Thyroid gland (tissue), 4 donors: ENCODE data around the gene GNPDA2. TPM values are rescaled to one million over a fixed set of nuclear protein-coding genes. Genes with fewer than 3 reads are reported as not detected.
A peak's percentile ranks its signal among the peaks of the same experiment; 100 is the strongest.

ENCODE experiments used
- DNase-seq, 2 donors: peaks; one replicate each; pipeline ENCODE4 v3.0.0-alpha.2; 2019
- H3K27ac ChIP-seq, 3 donors: fragments of 200-600 bp; sonication (generic); 1 replicate in 2 of 3; 2 replicates in 1 of 3; pipeline ENCODE4 v1.5.1; 2016 to 2019; ENCODE audit warnings: mild to moderate bottlenecking in 1 of 3, moderate library complexity in 1 of 3
- H3K27me3 ChIP-seq: fragments of 200-600 bp; sonication (generic); one replicate; pipeline ENCODE4 v1.5.1; 2019
- H3K36me3 ChIP-seq, 2 donors: fragments of 200-600 bp; sonication (generic); one replicate each; pipeline ENCODE4 v1.5.1; 2016 to 2019
- H3K4me1 ChIP-seq, 2 donors: fragments of 200-600 bp; sonication (generic); one replicate each; pipeline ENCODE4 v1.5.1; 2017 to 2019
- H3K4me3 ChIP-seq, 3 donors: fragments of 200-600 bp; sonication (generic); replicated peaks in 1 of 3; 1 replicate in 2 of 3; 2 replicates in 1 of 3; pipeline ENCODE4 v1.5.1; 2016; ENCODE audit warnings: mild to moderate bottlenecking in 1 of 3
- H3K9me3 ChIP-seq: fragments of 200-600 bp; sonication (generic); one replicate; pipeline ENCODE4 v1.5.1; 2017
- POLR2A ChIP-seq, 2 donors: fragments of 450-650 bp; IDR thresholded peaks; one replicate each; pipeline ENCODE4 v1.6.1; 2017; ENCODE audit warnings: antibody characterized with exemption in 2 of 2, mild to moderate bottlenecking in 2 of 2, moderate library complexity in 1 of 2
- WGBS, 2 donors: methylation state at CpG; one replicate each; pipeline ENCODE4 v1.1.5; 2017; 5-methylcytosine and 5-hydroxymethylcytosine counted together
- intact Hi-C: fragments of 100-400 bp; cut with DNase I; formaldehyde crosslinking; loops from one replicate; pipeline ENCODE4 v1.15.1; 2023
- total RNA-seq, 4 donors: library from RNA; depleted of rRNA; stranded (reverse); fragments of >200 nt; gene quantifications; one replicate each; pipeline ENCODE4 v1.2.3, GENCODE V29; 2016
- TF ChIP-seq, protein P1 (sequence below), 6 experiments: fragments of 200-600 bp in 3 of 6; fragments of 450-650 bp in 3 of 6; sonication (generic) in 3 of 6; IDR thresholded peaks; one replicate each; pipeline ENCODE4 v1.5.1; 2016 to 2019; ENCODE audit warnings: antibody characterized with exemption in 6 of 6, mild to moderate bottlenecking in 2 of 6, inconsistent platforms in 1 of 6, moderate library complexity in 1 of 6

GNPDA2 gene
- 10 to 100 TPM; 24.3 to 32.4 (median 28.7) TPM for total RNA-seq

DNA sequence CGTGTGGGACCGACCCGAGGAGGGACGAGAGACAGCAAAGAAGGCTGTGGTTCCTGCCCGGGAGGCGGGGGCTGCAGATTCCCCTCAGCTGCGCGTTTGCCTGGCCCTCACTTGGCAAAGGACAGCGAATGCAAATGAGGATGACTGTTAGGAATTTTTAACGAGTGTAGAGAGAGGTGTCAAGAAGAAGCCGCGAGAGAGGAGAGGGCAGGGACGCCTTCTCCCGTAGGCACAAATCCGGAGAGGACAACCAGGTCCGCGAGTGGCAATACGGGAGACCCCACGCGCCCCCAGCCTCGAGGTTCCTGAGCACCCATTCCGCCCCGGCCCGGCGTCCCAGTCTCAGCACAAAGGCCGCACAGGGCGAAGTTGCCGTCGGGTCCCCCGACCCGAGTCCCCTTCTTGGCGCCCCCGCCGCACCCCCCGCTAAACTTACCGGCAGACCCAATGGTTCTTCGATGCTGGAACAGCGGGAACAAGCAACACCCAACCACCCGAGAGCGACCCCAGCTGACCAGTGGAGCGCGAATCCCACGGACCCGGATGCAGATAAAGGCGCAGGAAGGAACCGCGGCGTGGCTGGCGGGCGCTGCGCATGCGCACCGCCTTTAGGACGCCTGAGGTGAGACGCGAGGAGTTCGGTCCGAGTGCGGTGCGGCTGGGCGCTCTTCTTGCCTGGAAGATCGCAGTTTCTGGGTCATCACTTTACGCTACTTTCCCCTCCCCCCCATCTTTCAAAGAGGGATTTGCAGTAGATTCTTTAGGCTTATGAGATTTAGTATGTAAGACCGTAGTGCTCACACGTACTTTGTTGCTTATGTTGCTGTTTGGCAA is at the start of gene GNPDA2:
Gene GNPDA2 (minus strand): TSS at position 519 of the 834 bp plus-strand sequence. CDS start 4,349 bp downstream, outside the sequence.
- WGBS, 2 donors, result 0% methylated on average over 28 to 43 of the region's 65 CpGs
- H3K27ac ChIP-seq, result peak within 1 kb of the TSS; percentile 31 to 80 (median 72)
- peak; percentile 89 for DNase-seq
- H3K9me3 ChIP-seq, result no peaks in the 10 kb centered on the region
- H3K4me3 ChIP-seq, result peak within 1 kb of the TSS; percentile 56 to 97 (median 82)
- peaks cover 4 to 12% of the 10 kb centered on the region in 2 donors for H3K4me1 ChIP-seq
- intact Hi-C loops, result no loop called here
- H3K27me3 ChIP-seq, result no peaks in the 10 kb centered on the region
- TF ChIP-seq, protein P1, sequence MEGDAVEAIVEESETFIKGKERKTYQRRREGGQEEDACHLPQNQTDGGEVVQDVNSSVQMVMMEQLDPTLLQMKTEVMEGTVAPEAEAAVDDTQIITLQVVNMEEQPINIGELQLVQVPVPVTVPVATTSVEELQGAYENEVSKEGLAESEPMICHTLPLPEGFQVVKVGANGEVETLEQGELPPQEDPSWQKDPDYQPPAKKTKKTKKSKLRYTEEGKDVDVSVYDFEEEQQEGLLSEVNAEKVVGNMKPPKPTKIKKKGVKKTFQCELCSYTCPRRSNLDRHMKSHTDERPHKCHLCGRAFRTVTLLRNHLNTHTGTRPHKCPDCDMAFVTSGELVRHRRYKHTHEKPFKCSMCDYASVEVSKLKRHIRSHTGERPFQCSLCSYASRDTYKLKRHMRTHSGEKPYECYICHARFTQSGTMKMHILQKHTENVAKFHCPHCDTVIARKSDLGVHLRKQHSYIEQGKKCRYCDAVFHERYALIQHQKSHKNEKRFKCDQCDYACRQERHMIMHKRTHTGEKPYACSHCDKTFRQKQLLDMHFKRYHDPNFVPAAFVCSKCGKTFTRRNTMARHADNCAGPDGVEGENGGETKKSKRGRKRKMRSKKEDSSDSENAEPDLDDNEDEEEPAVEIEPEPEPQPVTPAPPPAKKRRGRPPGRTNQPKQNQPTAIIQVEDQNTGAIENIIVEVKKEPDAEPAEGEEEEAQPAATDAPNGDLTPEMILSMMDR (IDR thresholded peaks at IDR 0.05), result peak in 1 of 6 experiments; percentile 19
- TF ChIP-seq POLR2A (IDR thresholded peaks at IDR 0.05), result peak in 1 of 2 donors; percentile 73
- no peaks in the 10 kb centered on the region for H3K36me3 ChIP-seq

DNA sequence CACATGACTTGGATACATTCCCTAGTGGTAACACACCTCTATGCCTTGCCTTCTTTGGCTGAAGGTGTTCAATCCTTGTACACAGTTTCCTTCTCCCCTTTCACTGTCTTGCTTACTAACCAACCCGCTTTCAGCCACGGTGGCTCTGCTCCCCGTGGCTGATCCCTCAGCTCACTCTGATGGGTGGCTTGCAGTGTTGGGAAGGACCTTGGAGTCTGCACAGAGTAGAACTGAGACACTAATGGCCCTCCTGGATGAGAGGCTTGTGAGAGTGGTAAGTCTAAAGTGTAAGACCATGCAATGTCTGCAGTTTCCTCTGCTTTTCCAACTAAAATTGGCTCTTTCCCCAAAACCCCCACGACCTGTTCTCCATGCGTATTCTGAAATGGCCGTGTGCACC is 46.0 kb upstream of the GNPDA2 start:
- Histone ChIP-seq H3K4me3 (no peak overlapping the region), H3K9me3 (no peaks in the 10 kb centered on the region), H3K4me1 (no peaks in the 10 kb centered on the region), H3K36me3 (no peaks in the 10 kb centered on the region), H3K27ac (no peak overlapping the region), H3K27me3 (no peaks in the 10 kb centered on the region)
- intact Hi-C loops, result no loop called here
- DNase-seq, result no peak
- TF ChIP-seq, protein P1 (IDR thresholded peaks at IDR 0.05), result no peak
- no peak for TF ChIP-seq POLR2A (IDR thresholded peaks at IDR 0.05)
- 89 to 91% methylated on average over 6 of the region's 6 CpGs for WGBS, 2 donors

DNA sequence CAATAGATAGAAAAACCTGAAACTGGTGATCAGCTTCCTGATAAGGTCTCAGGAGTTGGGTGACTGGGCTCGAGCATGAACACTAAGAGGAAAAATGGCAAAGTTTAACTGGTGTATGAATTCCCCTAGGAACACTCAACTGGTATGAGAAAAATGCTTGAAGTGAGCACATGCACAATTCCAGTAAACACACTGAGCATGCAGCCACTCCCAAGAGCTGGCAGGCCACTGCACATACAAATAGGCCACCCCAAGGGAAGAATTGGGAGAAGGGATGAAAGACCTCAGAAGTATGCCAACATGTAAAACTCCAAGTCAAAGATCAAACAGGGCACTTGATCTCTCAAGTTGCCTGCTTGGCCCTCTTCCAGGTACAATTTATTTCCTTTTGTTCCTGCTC is 45.4 kb upstream of the GNPDA2 start:
- no peak for TF ChIP-seq POLR2A (IDR thresholded peaks at IDR 0.05)
- TF ChIP-seq, protein P1 (IDR thresholded peaks at IDR 0.05), result no peak
- H3K36me3 ChIP-seq, result no peaks in the 10 kb centered on the region
- H3K27me3 ChIP-seq, result no peaks in the 10 kb centered on the region
- WGBS, 2 donors, result 60 to 67% methylated on average over 1 of the region's 1 CpG
- no peak overlapping the region for H3K27ac ChIP-seq
- H3K9me3 ChIP-seq, result no peaks in the 10 kb centered on the region
- H3K4me3 ChIP-seq, result no peak overlapping the region
- intact Hi-C loops, result no loop called here
- H3K4me1 ChIP-seq, result no peaks in the 10 kb centered on the region
- DNase-seq, result no peak

DNA sequence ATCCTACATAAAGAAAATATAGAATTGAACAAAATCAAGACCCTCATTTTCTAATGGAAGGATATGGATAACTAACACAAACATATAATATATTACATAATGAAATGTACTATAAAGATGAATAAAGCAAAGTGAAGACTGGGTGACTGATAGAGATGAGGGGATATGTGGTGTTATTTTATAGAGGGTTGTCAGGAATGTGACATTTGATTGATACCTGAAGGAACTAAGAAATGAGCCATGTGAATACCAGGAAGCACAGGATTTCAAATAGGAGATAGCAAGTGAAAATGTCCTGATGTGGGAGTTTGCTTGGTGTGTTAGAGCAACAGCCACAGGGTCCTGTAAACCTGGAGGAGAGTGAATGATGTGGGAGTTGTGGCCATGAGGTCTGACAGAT is 40.1 kb upstream of the GNPDA2 start:
- Histone ChIP-seq H3K4me3 (no peak overlapping the region), H3K36me3 (no peaks in the 10 kb centered on the region), H3K9me3 (no peaks in the 10 kb centered on the region), H3K4me1 (no peaks in the 10 kb centered on the region), H3K27me3 (no peaks in the 10 kb centered on the region), H3K27ac (no peak overlapping the region)
- no peak for DNase-seq
- TF ChIP-seq POLR2A (IDR thresholded peaks at IDR 0.05), result no peak
- TF ChIP-seq, protein P1 (IDR thresholded peaks at IDR 0.05), result no peak
- intact Hi-C loops, result no loop called here

DNA sequence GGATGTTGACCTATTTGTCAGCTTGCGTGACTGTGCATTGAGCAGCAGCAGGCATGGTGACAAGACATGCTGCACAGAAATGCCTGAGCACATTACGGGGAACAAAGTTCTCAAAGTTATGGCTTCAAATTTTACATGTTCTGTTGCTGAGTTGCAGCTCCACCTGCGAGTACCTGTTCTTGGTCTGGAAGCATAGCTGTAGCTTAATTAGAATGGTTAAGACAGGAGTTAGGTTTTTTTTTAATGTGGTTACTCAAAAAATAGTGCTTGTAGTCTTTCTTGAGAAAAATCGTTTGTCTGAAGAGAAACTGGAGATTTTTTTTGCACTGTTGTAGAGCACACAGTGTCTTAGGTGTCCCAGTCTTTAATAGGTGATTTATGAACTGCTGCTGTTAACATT is 38.8 kb upstream of the GNPDA2 start:
- H3K4me3 ChIP-seq, result no peak overlapping the region
- 78 to 81% methylated on average over 4 of the region's 4 CpGs for WGBS, 2 donors
- H3K4me1 ChIP-seq, result no peaks in the 10 kb centered on the region
- intact Hi-C loops, result no loop called here
- TF ChIP-seq, protein P1 (IDR thresholded peaks at IDR 0.05), result no peak
- TF ChIP-seq POLR2A (IDR thresholded peaks at IDR 0.05), result no peak
- no peaks in the 10 kb centered on the region for H3K9me3 ChIP-seq
- no peaks in the 10 kb centered on the region for H3K36me3 ChIP-seq
- H3K27me3 ChIP-seq, result no peaks in the 10 kb centered on the region
- DNase-seq, result no peak
- H3K27ac ChIP-seq, result no peak overlapping the region
